CD14-positive monocyte (primary cell): ENCODE measurements around the gene MAP2K4. TPM values are rescaled to one million over a fixed set of nuclear protein-coding genes. Genes with fewer than 3 reads are reported as not detected.

Experiments used
- DNase-seq, 3 donors: peaks; one replicate each; pipeline ENCODE4 v3.0.0-alpha.2; 2011 to 2022
- H2AFZ ChIP-seq: 2 replicates; pipeline ENCODE4 v1.6.0; 2012; ENCODE audit warnings: mild to moderate bottlenecking, low read depth, low read length, inconsistent platforms; ENCODE audit not compliant: insufficient read depth, poor library complexity, severe bottlenecking
- H3K27ac ChIP-seq, 2 donors: 1 replicate in 1 of 2; 2 replicates in 1 of 2; pipeline ENCODE4 v1.5.1; 2012 to 2013; ENCODE audit warnings: low read length in 2 of 2, control low read depth in 1 of 2, inconsistent platforms in 1 of 2, low read depth in 1 of 2, mild to moderate bottlenecking in 1 of 2
- H3K27me3 ChIP-seq, 2 donors: one replicate each; pipeline versions ENCODE4 v1.6.0 to v1.6.1; 2011 to 2013; ENCODE audit warnings: low read length in 2 of 2; ENCODE audit not compliant: control insufficient read depth in 2 of 2, insufficient read depth in 2 of 2
- H3K36me3 ChIP-seq, 2 donors: replicated peaks in 1 of 2; 1 replicate in 1 of 2; 2 replicates in 1 of 2; pipeline versions ENCODE4 v1.5.1 to v1.6.1; 2012 to 2013; ENCODE audit warnings: low read length in 2 of 2, control low read depth in 1 of 2, inconsistent platforms in 1 of 2, mild to moderate bottlenecking in 1 of 2; ENCODE audit not compliant: insufficient read depth in 2 of 2, control insufficient read depth in 1 of 2
- H3K4me1 ChIP-seq, 2 donors: 1 replicate in 1 of 2; 2 replicates in 1 of 2; pipeline versions ENCODE4 v1.5.1 to v1.6.1; 2012 to 2013; ENCODE audit warnings: low read length in 2 of 2, control low read depth in 1 of 2, inconsistent platforms in 1 of 2, mild to moderate bottlenecking in 1 of 2, moderate library complexity in 1 of 2; ENCODE audit not compliant: insufficient read depth in 2 of 2, control insufficient read depth in 1 of 2
- H3K4me2 ChIP-seq: replicated peaks from 2 replicates; pipeline ENCODE3; 2012; ENCODE audit warnings: low read length, moderate library complexity, mild to moderate bottlenecking; ENCODE audit not compliant: poor library complexity, severe bottlenecking; ENCODE audit errors: extremely low read depth
- H3K4me3 ChIP-seq, 3 experiments: fragments of 200-600 bp in 1 of 3; sonication (generic) in 1 of 3; replicated peaks in 1 of 3; 1 replicate in 2 of 3; 2 replicates in 1 of 3; pipeline ENCODE4 v1.5.1; 2011 to 2013; ENCODE audit warnings: low read length in 3 of 3, mild to moderate bottlenecking in 3 of 3, control low read depth in 2 of 3, low read depth in 2 of 3, inconsistent platforms in 1 of 3, moderate library complexity in 1 of 3
- H3K79me2 ChIP-seq: 2 replicates; pipeline ENCODE4 v1.6.0; 2012; ENCODE audit warnings: mild to moderate bottlenecking, control low read depth, inconsistent platforms, low read length, moderate library complexity; ENCODE audit not compliant: insufficient read depth
- H3K9ac ChIP-seq: 2 replicates; pipeline ENCODE4 v1.6.0; 2017; ENCODE audit warnings: low read length, mild to moderate bottlenecking; ENCODE audit not compliant: insufficient read depth, poor library complexity, severe bottlenecking
- H3K9me3 ChIP-seq, 2 donors: replicated peaks in 1 of 2; 1 replicate in 1 of 2; 2 replicates in 1 of 2; pipeline versions ENCODE4 v1.5.1 to v1.6.1; 2012 to 2013; ENCODE audit warnings: low read length in 2 of 2, control low read depth in 1 of 2; ENCODE audit not compliant: control insufficient read depth in 1 of 2, insufficient read depth in 1 of 2
- H4K20me1 ChIP-seq: 2 replicates; pipeline ENCODE4 v1.6.0; 2012; ENCODE audit warnings: mild to moderate bottlenecking, low read length, control low read depth, moderate library complexity; ENCODE audit not compliant: insufficient read depth
- H3K27ac Mint-ChIP-seq, 7 donors: one replicate each; pipeline ENCODE4 v1.8.0; 2020; ENCODE audit warnings: mild to moderate bottlenecking in 7 of 7, mixed read lengths in 7 of 7, moderate library complexity in 6 of 7, inconsistent platforms in 2 of 7
- H3K27me3 Mint-ChIP-seq, 3 donors: one replicate each; pipeline ENCODE4 v1.8.0; 2021 to 2022; ENCODE audit warnings: low read depth in 3 of 3, mild to moderate bottlenecking in 3 of 3, mixed read lengths in 3 of 3, moderate library complexity in 3 of 3, inconsistent platforms in 1 of 3
- H3K36me3 Mint-ChIP-seq, 2 donors: one replicate each; pipeline ENCODE4 v1.8.0; 2020; ENCODE audit warnings: mixed read lengths in 2 of 2, inconsistent platforms in 1 of 2, mild to moderate bottlenecking in 1 of 2
- H3K4me1 Mint-ChIP-seq: one replicate; pipeline ENCODE4 v1.8.0; 2020; ENCODE audit warnings: mild to moderate bottlenecking, mixed read lengths
- H3K4me3 Mint-ChIP-seq, 2 donors: one replicate each; pipeline ENCODE4 v1.8.0; 2020; ENCODE audit warnings: mild to moderate bottlenecking in 2 of 2, mixed read lengths in 2 of 2, moderate library complexity in 1 of 2
- H3K9me3 Mint-ChIP-seq, 7 donors: one replicate each; pipeline ENCODE4 v1.8.0; 2020 to 2022; ENCODE audit warnings: mixed read lengths in 7 of 7, mild to moderate bottlenecking in 6 of 7, moderate library complexity in 6 of 7, inconsistent platforms in 2 of 7
- WGBS: methylation state at CpG from one replicate; pipeline ENCODE4 v1.1.5; 2013; ENCODE audit warnings: missing lambda C conversion rate; ENCODE audit not compliant: insufficient coverage; 5-methylcytosine and 5-hydroxymethylcytosine counted together
- intact Hi-C, 2 donors: fragments of 100-400 bp; cut with micrococcal nuclease; formaldehyde crosslinking; loops; one replicate each; pipeline versions ENCODE4 v1.15.0 to v1.15.1; 2023
- polyA plus RNA-seq, 3 donors: library from polyadenylated mRNA; depleted of rRNA in 1 of 3; unstranded in 2 of 3; stranded (reverse) in 1 of 3; fragments of 300-500 nt in 2 of 3; fragments of >200 nt in 1 of 3; fragmentation: Illumina TruSeq in 2 of 3; gene quantifications; 1 replicate in 2 of 3; 2 replicates in 1 of 3; pipeline ENCODE4 v1.2.3, GENCODE V29; 2012 to 2021
- TF ChIP-seq, protein P1 (sequence below): fragments of 200-600 bp; IDR thresholded peaks from one replicate; pipeline ENCODE4 v1.8.0; 2022; ENCODE audit warnings: antibody characterized with exemption, mild to moderate bottlenecking

MAP2K4 gene
- polyA plus RNA-seq, 3 donors, result 8.1 to 41.8 (median 23.2) TPM

DNA sequence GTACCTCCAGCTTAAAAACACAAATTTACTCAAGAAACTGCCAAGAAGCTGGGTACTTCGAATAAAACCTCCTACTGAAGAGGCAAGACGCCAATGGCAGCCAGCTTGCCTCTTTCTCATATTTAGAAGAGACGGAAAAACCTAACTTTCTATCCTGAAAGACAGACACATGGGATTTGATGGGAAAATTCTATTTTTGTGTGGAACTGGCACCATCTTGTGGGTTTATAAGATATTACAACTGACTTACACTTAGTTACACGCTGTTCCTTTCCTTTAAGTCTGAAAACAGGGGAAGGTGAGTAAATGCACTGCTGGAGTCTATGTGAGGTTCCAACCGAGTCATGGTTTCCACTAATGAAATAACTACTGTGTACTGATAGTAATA, 33.7 kb upstream of the MAP2K4 start:
- peak in 1 of 3 donors; percentile 9 for DNase-seq
- peaks cover 6% of the 10 kb centered on the region for H3K4me1 Mint-ChIP-seq
- H3K9me3 Mint-ChIP-seq, result peaks cover 0 to 2% (median 0%) of the 10 kb centered on the region in 7 donors
- Histone ChIP-seq H3K27me3 (no peaks in the 10 kb centered on the region), H3K9ac (no peak overlapping the region), H3K36me3 (peaks cover 40 to 91% of the 10 kb centered on the region in 2 donors), H2AFZ (no peak overlapping the region), H3K9me3 (no peaks in the 10 kb centered on the region), H4K20me1 (peaks cover 8% of the 10 kb centered on the region), H3K79me2 (no peaks in the 10 kb centered on the region), H3K4me1 (no peaks in the 10 kb centered on the region), H3K4me3 (no peak overlapping the region), H3K27ac (no peak overlapping the region), H3K4me2 (no peak overlapping the region)
- TF ChIP-seq, protein P1, sequence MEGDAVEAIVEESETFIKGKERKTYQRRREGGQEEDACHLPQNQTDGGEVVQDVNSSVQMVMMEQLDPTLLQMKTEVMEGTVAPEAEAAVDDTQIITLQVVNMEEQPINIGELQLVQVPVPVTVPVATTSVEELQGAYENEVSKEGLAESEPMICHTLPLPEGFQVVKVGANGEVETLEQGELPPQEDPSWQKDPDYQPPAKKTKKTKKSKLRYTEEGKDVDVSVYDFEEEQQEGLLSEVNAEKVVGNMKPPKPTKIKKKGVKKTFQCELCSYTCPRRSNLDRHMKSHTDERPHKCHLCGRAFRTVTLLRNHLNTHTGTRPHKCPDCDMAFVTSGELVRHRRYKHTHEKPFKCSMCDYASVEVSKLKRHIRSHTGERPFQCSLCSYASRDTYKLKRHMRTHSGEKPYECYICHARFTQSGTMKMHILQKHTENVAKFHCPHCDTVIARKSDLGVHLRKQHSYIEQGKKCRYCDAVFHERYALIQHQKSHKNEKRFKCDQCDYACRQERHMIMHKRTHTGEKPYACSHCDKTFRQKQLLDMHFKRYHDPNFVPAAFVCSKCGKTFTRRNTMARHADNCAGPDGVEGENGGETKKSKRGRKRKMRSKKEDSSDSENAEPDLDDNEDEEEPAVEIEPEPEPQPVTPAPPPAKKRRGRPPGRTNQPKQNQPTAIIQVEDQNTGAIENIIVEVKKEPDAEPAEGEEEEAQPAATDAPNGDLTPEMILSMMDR, result peak; percentile 71
- no peak overlapping the region for H3K4me3 Mint-ChIP-seq
- WGBS, result no CpG with 5 or more reads among the region's 5 CpGs
- H3K27ac Mint-ChIP-seq, result no peak overlapping the region
- intact Hi-C loops, result no loop called here
- peaks cover 68 to 75% of the 10 kb centered on the region in 2 donors for H3K36me3 Mint-ChIP-seq
- peaks cover 0 to 1% (median 0%) of the 10 kb centered on the region in 3 donors for H3K27me3 Mint-ChIP-seq

DNA sequence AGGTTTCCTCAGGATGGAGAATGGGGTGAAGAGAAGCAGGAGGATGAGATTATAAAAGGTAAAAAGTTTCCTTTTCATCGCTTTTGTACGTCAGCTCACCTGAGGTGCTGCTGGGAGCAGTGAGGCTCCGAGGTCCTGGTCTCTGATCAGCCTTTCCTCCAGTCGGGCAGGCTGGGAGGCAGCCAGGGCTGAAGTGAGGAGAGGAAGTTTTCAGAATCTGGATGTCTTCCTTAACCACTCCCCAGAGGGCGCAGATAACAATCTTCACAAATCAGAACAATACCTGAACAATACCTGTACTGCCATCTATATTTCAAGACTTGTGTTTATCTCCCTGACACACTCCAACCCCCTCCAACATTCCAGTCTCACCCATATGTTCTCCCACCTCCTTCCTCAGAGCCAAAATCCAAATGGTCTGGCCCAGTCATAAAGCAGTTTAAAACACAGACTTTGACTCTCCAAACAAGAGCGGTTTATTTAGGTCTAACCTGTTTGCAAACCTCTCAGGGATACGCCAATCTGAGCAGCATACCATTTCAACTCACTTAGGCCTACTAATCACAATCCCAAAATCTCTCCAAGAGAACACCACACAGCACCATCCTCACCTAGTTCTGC, 30.2 kb upstream of the MAP2K4 start:
- no peak for DNase-seq
- Histone ChIP-seq H2AFZ (no peak overlapping the region), H3K4me2 (no peak overlapping the region), H3K36me3 (peaks cover 30 to 67% of the 10 kb centered on the region in 2 donors), H3K27me3 (no peaks in the 10 kb centered on the region), H3K27ac (no peak overlapping the region), H3K79me2 (peaks cover under 1% of the 10 kb centered on the region), H3K4me3 (no peak overlapping the region), H4K20me1 (peaks cover 8% of the 10 kb centered on the region), H3K9me3 (no peaks in the 10 kb centered on the region), H3K4me1 (no peaks in the 10 kb centered on the region), H3K9ac (no peak overlapping the region)
- H3K27me3 Mint-ChIP-seq, result peaks cover 0 to 1% (median 0%) of the 10 kb centered on the region in 3 donors
- intact Hi-C loops, result no loop called here
- peaks cover 5% of the 10 kb centered on the region for H3K4me1 Mint-ChIP-seq
- 98% methylated on average over 5 of the region's 7 CpGs for WGBS
- H3K4me3 Mint-ChIP-seq, result no peak overlapping the region
- peaks cover 54 to 61% of the 10 kb centered on the region in 2 donors for H3K36me3 Mint-ChIP-seq
- peaks cover 0 to 2% (median 0%) of the 10 kb centered on the region in 7 donors for H3K9me3 Mint-ChIP-seq
- H3K27ac Mint-ChIP-seq, result peak overlapping the region in 1 of 7 donors; percentile 7
- TF ChIP-seq, protein P1, result no peak
